ENCODE data around the gene OCA2. TPM values are rescaled to one million over a fixed set of nuclear protein-coding genes. Genes with fewer than 3 reads are reported as not detected.

Gene OCA2
- total RNA-seq, 3 donors from 2014 or later (not counting 1 experiment from before 2014, with no cell fraction given), result 0.35 to 1.5 (median 0.56) TPM

DNA sequence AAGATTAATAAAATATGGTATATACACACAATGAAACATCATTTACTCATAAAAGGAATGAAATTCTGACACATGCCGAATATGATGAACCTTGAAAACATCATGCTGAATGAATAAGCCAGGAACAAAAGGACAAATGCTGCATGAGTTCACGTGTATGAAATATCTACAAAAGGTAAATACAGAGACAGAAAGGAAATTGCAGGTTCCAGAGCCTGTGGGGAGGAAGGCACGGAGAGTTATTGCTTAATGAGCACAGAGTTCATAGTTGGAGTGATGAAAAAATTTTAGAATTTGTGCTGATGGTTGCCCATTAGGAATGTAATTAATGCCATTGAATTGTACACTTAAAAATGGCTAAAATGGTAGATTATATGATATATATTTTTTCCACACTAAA lies 49.5 kb downstream of the OCA2 start:
- TF ChIP-seq, protein P1, sequence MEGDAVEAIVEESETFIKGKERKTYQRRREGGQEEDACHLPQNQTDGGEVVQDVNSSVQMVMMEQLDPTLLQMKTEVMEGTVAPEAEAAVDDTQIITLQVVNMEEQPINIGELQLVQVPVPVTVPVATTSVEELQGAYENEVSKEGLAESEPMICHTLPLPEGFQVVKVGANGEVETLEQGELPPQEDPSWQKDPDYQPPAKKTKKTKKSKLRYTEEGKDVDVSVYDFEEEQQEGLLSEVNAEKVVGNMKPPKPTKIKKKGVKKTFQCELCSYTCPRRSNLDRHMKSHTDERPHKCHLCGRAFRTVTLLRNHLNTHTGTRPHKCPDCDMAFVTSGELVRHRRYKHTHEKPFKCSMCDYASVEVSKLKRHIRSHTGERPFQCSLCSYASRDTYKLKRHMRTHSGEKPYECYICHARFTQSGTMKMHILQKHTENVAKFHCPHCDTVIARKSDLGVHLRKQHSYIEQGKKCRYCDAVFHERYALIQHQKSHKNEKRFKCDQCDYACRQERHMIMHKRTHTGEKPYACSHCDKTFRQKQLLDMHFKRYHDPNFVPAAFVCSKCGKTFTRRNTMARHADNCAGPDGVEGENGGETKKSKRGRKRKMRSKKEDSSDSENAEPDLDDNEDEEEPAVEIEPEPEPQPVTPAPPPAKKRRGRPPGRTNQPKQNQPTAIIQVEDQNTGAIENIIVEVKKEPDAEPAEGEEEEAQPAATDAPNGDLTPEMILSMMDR (IDR thresholded peaks at IDR 0.05), result no peak
- Histone ChIP-seq H3K4me3 (ENCODE audit: low read length) (no peak overlapping the region), H3K27me3 (ENCODE audit: control insufficient read depth, insufficient read depth, low read length) (peaks cover 3% of the 10 kb centered on the region), H3K4me1 (ENCODE audit: control insufficient read depth, insufficient read depth, low read length) (no peaks in the 10 kb centered on the region), H3K36me3 (ENCODE audit: control insufficient read depth, insufficient read depth, low read length) (no peaks in the 10 kb centered on the region), H3K9me3 (ENCODE audit: control insufficient read depth, insufficient read depth, low read length) (no peaks in the 10 kb centered on the region), H3K27ac (ENCODE audit: low read length) (no peak overlapping the region)
- no peaks in the 10 kb centered on the region for H3K36me3 Mint-ChIP-seq
- intact Hi-C loops (cut with micrococcal nuclease), result no loop called here
- no peaks in the 10 kb centered on the region for H3K9me3 Mint-ChIP-seq
- ATAC-seq (no peak), DNase-seq (no peak)
- H3K4me3 Mint-ChIP-seq, result no peak overlapping the region
- H3K27ac Mint-ChIP-seq, result no peak overlapping the region
- WGBS (ENCODE audit: insufficient coverage), result 85% methylated on average over 3 of the region's 3 CpGs
- peaks cover 2 to 29% of the 10 kb centered on the region in 2 donors for H3K27me3 Mint-ChIP-seq (ENCODE audit: low read depth in 2 of 2)
- H3K4me1 Mint-ChIP-seq, result no peaks in the 10 kb centered on the region

DNA sequence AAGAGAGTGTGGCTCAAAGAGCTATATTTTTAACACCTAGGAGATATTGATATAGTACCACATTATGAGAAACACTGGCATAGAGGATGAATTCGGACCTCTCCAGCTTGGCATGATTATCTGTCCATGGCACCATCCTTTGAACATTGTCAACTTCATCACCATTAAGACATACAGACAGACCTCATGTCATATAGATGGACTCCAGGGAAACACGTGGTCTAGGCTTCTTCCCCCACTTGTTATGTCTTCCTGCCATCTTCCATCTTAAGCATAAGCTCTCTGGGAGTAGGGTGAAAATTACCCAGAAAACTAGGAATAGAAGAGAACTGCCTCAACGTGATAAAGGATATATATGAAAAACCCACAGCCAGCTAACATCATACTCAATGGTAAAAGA lies 51.8 kb downstream of the OCA2 start:
- Mint-ChIP-seq H3K36me3 (no peaks in the 10 kb centered on the region), H3K27ac (no peak overlapping the region), H3K27me3 (ENCODE audit: low read depth in 2 of 2) (peaks cover 2 to 29% of the 10 kb centered on the region in 2 donors), H3K4me3 (no peak overlapping the region), H3K4me1 (no peaks in the 10 kb centered on the region), H3K9me3 (no peaks in the 10 kb centered on the region)
- Histone ChIP-seq H3K9me3 (ENCODE audit: control insufficient read depth, insufficient read depth, low read length) (no peaks in the 10 kb centered on the region), H3K36me3 (ENCODE audit: control insufficient read depth, insufficient read depth, low read length) (no peaks in the 10 kb centered on the region), H3K27ac (ENCODE audit: low read length) (no peak overlapping the region), H3K27me3 (ENCODE audit: control insufficient read depth, insufficient read depth, low read length) (peaks cover 3% of the 10 kb centered on the region), H3K4me3 (ENCODE audit: low read length) (no peak overlapping the region), H3K4me1 (ENCODE audit: control insufficient read depth, insufficient read depth, low read length) (no peaks in the 10 kb centered on the region)
- intact Hi-C loops (cut with micrococcal nuclease), result no loop called here
- WGBS (ENCODE audit: insufficient coverage), result 68% methylated on average over 2 of the region's 3 CpGs
- DNase-seq (no peak), ATAC-seq (no peak)
- TF ChIP-seq, protein P1 (IDR thresholded peaks at IDR 0.05), result no peak

DNA sequence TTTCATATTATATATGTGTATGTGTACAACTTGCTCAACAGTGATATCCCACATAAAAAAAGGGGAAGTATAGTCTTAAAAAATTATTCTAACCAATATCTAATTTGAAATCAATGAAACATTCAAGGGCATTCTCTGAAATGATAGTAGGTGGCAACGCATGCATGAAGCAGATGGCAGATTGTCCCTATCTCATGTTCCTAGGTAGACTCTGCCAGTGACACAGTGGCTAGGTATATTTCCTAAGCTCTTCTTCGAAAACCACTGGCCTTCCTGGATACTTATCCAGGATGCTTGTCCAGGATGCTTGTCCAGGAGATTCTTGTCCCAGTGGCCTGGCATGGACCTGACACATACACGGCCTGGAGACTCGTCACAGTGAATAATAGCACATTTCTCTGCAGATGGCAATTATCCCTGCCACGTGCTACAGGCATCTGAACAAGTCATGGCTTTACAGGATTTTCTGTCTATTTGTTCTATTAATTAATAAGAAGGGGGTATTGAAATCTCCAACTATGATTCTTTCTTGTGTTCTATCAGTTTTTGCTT lies 54.9 kb downstream of the OCA2 start:
- intact Hi-C loops (cut with micrococcal nuclease), result no loop called here
- Histone ChIP-seq H3K4me3 (ENCODE audit: low read length) (no peak overlapping the region), H3K9me3 (ENCODE audit: control insufficient read depth, insufficient read depth, low read length) (no peaks in the 10 kb centered on the region), H3K27ac (ENCODE audit: low read length) (no peak overlapping the region), H3K4me1 (ENCODE audit: control insufficient read depth, insufficient read depth, low read length) (no peaks in the 10 kb centered on the region), H3K36me3 (ENCODE audit: control insufficient read depth, insufficient read depth, low read length) (no peaks in the 10 kb centered on the region), H3K27me3 (ENCODE audit: control insufficient read depth, insufficient read depth, low read length) (peaks cover 3% of the 10 kb centered on the region)
- H3K4me1 Mint-ChIP-seq, result no peaks in the 10 kb centered on the region
- TF ChIP-seq, protein P1 (IDR thresholded peaks at IDR 0.05), result no peak
- DNase-seq (no peak), ATAC-seq (no peak)
- WGBS (ENCODE audit: insufficient coverage), result 82% methylated on average over 4 of the region's 5 CpGs
- H3K27ac Mint-ChIP-seq, result no peak overlapping the region
- no peak overlapping the region for H3K4me3 Mint-ChIP-seq
- H3K27me3 Mint-ChIP-seq (ENCODE audit: low read depth in 2 of 2), result peaks cover 9 to 47% of the 10 kb centered on the region in 2 donors
- H3K9me3 Mint-ChIP-seq, result no peaks in the 10 kb centered on the region
- H3K36me3 Mint-ChIP-seq, result no peaks in the 10 kb centered on the region

DNA sequence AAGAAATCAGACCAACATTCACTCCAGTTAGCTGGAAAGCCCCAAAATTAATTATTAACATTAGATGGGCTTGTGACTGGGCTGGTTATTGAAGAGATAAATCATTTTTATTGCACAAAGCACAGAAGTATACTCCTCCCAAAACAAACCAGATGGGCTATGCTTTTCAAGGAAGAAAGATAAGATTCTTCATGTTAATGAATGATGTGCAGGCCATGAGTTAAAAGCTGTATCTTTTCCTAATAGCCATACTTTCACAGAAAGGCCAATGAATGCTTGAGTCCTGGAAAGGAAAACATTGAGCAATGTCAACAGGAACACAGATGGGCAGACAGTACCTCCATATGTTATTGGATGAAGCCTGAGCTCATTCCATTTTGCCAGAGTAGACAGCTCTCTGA lies 55.4 kb downstream of the OCA2 start:
- intact Hi-C loops (cut with micrococcal nuclease), result no loop called here
- Mint-ChIP-seq H3K27me3 (ENCODE audit: low read depth in 2 of 2) (peaks cover 11 to 43% of the 10 kb centered on the region in 2 donors), H3K9me3 (no peaks in the 10 kb centered on the region), H3K4me3 (no peak overlapping the region), H3K4me1 (no peaks in the 10 kb centered on the region), H3K27ac (no peak overlapping the region), H3K36me3 (no peaks in the 10 kb centered on the region)
- no peak for ATAC-seq
- Histone ChIP-seq H3K27ac (ENCODE audit: low read length) (no peak overlapping the region), H3K4me3 (ENCODE audit: low read length) (no peak overlapping the region), H3K9me3 (ENCODE audit: control insufficient read depth, insufficient read depth, low read length) (no peaks in the 10 kb centered on the region), H3K27me3 (ENCODE audit: control insufficient read depth, insufficient read depth, low read length) (peaks cover 3% of the 10 kb centered on the region), H3K4me1 (ENCODE audit: control insufficient read depth, insufficient read depth, low read length) (no peaks in the 10 kb centered on the region), H3K36me3 (ENCODE audit: control insufficient read depth, insufficient read depth, low read length) (no peaks in the 10 kb centered on the region)
- TF ChIP-seq, protein P1 (IDR thresholded peaks at IDR 0.05), result no peak
- no peak for DNase-seq
